GM23248 (cell line): ENCODE results near the gene AFAP1.

Source experiments
- EZH2 ChIP-seq: fragments of 200-600 bp; sonication (generic); IDR thresholded peaks from 2 replicates; pipeline ENCODE4 v1.6.1; 2018; ENCODE audit warnings: antibody characterized with exemption, mild to moderate bottlenecking; ENCODE audit not compliant: insufficient read depth, poor library complexity, severe bottlenecking
- EZH2phosphoT487 ChIP-seq: fragments of 200-600 bp; sonication (generic); IDR thresholded peaks from 2 replicates; pipeline ENCODE4 v1.6.1; 2018; ENCODE audit warnings: antibody characterized with exemption, moderate library complexity, mild to moderate bottlenecking, low read depth; ENCODE audit not compliant: insufficient read depth

GRCh38 chr4:7902826-7903225, 36.8 kb downstream of the AFAP1 start:
- TF ChIP-seq EZH2: no peak
- no peak for TF ChIP-seq EZH2phosphoT487
